ENCODE data around the gene VPS37B. TPM values are rescaled to one million over a fixed set of nuclear protein-coding genes. Genes with fewer than 3 reads are reported as not detected.
A peak's percentile ranks its signal among the peaks of the same experiment; 100 is the strongest.

VPS37B gene
- total and polyA plus RNA-seq, 2 donors from 2014 or later, result 21.4 to 47.8 TPM

GRCh38 chr12:122835750-122836026 lies 60.2 kb downstream of the VPS37B start:
- peak overlapping the region; percentile 84 to 92 for H3K27ac ChIP-seq (ENCODE audit: low read depth in 2 of 2, low read length in 2 of 2)
- peak overlapping the region in 2 of 3 donors; percentile 84 to 92 for H3K4me3 ChIP-seq (ENCODE audit: low read length in 3 of 3)
- DNase-seq, result peak in 3 of 5 donors; percentile 43 to 80 (median 68)
- TF ChIP-seq, protein P1, sequence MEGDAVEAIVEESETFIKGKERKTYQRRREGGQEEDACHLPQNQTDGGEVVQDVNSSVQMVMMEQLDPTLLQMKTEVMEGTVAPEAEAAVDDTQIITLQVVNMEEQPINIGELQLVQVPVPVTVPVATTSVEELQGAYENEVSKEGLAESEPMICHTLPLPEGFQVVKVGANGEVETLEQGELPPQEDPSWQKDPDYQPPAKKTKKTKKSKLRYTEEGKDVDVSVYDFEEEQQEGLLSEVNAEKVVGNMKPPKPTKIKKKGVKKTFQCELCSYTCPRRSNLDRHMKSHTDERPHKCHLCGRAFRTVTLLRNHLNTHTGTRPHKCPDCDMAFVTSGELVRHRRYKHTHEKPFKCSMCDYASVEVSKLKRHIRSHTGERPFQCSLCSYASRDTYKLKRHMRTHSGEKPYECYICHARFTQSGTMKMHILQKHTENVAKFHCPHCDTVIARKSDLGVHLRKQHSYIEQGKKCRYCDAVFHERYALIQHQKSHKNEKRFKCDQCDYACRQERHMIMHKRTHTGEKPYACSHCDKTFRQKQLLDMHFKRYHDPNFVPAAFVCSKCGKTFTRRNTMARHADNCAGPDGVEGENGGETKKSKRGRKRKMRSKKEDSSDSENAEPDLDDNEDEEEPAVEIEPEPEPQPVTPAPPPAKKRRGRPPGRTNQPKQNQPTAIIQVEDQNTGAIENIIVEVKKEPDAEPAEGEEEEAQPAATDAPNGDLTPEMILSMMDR (IDR thresholded peaks at IDR 0.05; ENCODE audit: borderline replicate concordance, extremely low read depth, insufficient read depth), result no peak
- no peaks in the 10 kb centered on the region for H3K27me3 ChIP-seq (ENCODE audit: control insufficient read depth, insufficient read depth, low read length)
- peak overlapping the region in 1 of 3 donors; percentile 73 for H3K9ac ChIP-seq (ENCODE audit: low read length in 3 of 3)
- intact Hi-C loops (cut with DNase I), result no loop called here
- peaks cover 2 to 38% (median 29%) of the 10 kb centered on the region in 3 donors for H3K4me1 ChIP-seq (ENCODE audit: control insufficient read depth in 2 of 3, insufficient read depth in 2 of 3, low read depth in 1 of 3, low read length in 3 of 3)
- no peak for FAIRE-seq
- no peaks in the 10 kb centered on the region for H3K9me3 ChIP-seq (ENCODE audit: control insufficient read depth in 2 of 3, insufficient read depth in 1 of 3, low read length in 3 of 3)
- peaks cover 0 to 5% (median 0%) of the 10 kb centered on the region in 3 donors for H3K36me3 ChIP-seq (ENCODE audit: control insufficient read depth in 2 of 3, insufficient read depth in 3 of 3, low read length in 3 of 3)

- H3K36me3 ChIP-seq (ENCODE audit: control insufficient read depth in 2 of 3, insufficient read depth in 3 of 3, low read length in 3 of 3), result no peaks in the 10 kb centered on the region
- H3K27ac ChIP-seq (ENCODE audit: low read depth in 2 of 2, low read length in 2 of 2), result peak within 1 kb of the TSS; percentile 84 to 92
- peak within 1 kb of the TSS; percentile 76 to 92 (median 84) for H3K4me3 ChIP-seq (ENCODE audit: low read length in 3 of 3)
- TF ChIP-seq, protein P1 (IDR thresholded peaks at IDR 0.05; ENCODE audit: borderline replicate concordance, extremely low read depth, insufficient read depth), result no peak
- peak within 1 kb of the TSS; percentile 39 to 82 (median 73) for H3K9ac ChIP-seq (ENCODE audit: low read length in 3 of 3)
- DNase-seq (peak; percentile 37 to 88 (median 64)), FAIRE-seq (no peak)
- H3K4me1 ChIP-seq (ENCODE audit: control insufficient read depth in 2 of 3, insufficient read depth in 2 of 3, low read depth in 1 of 3, low read length in 3 of 3), result peaks cover 2 to 32% (median 25%) of the 10 kb centered on the region in 3 donors
- no peaks in the 10 kb centered on the region for H3K9me3 ChIP-seq (ENCODE audit: control insufficient read depth in 2 of 3, insufficient read depth in 1 of 3, low read length in 3 of 3)
- no peaks in the 10 kb centered on the region for H3K27me3 ChIP-seq (ENCODE audit: control insufficient read depth, insufficient read depth, low read length)
- intact Hi-C loops (cut with DNase I), result no loop called here
Observed at GRCh38 chr12:122834921-122835749, 60.8 kb downstream of the VPS37B start, which contains the start of gene HIP1R. HIP1R (plus strand) TSS chr12:122835457; CDS start chr12:122835551, 94 bp downstream.

- Histone ChIP-seq H3K4me1 (ENCODE audit: control insufficient read depth in 2 of 3, insufficient read depth in 2 of 3, low read depth in 1 of 3, low read length in 3 of 3) (peaks cover 2 to 24% (median 20%) of the 10 kb centered on the region in 3 donors), H3K27me3 (ENCODE audit: control insufficient read depth, insufficient read depth, low read length) (no peaks in the 10 kb centered on the region), H3K9me3 (ENCODE audit: control insufficient read depth in 2 of 3, insufficient read depth in 1 of 3, low read length in 3 of 3) (no peaks in the 10 kb centered on the region), H3K27ac (ENCODE audit: low read depth in 2 of 2, low read length in 2 of 2) (peak overlapping the region; percentile 76 to 78), H3K36me3 (ENCODE audit: control insufficient read depth in 2 of 3, insufficient read depth in 3 of 3, low read length in 3 of 3) (no peaks in the 10 kb centered on the region), H3K4me3 (ENCODE audit: low read length in 3 of 3) (peak overlapping the region; percentile 48 to 84 (median 80)), H3K9ac (ENCODE audit: low read length in 3 of 3) (peak overlapping the region; percentile 32 to 71 (median 34))
- TF ChIP-seq, protein P1 (IDR thresholded peaks at IDR 0.05; ENCODE audit: borderline replicate concordance, extremely low read depth, insufficient read depth), result no peak
- DNase-seq (peak; percentile 82 to 94 (median 90)), FAIRE-seq (no peak)
- intact Hi-C loops (cut with DNase I), result no loop called here
Observed at GRCh38 chr12:122834104-122834920, 61.6 kb downstream of the VPS37B start.

Data from kidney (tissue), 14 donors.